Mucosa of rectum (tissue), 2 donors: Measurements from ENCODE around the gene R3HCC1L.
A peak's percentile ranks its signal among the peaks of the same experiment; 100 is the strongest.

Experiments
- H3K27ac ChIP-seq, 2 donors: one replicate each; pipeline ENCODE4 v1.7.0; 2013; ENCODE audit warnings: inconsistent platforms in 2 of 2, low read depth in 2 of 2, low read length in 2 of 2
- H3K27me3 ChIP-seq, 2 donors: one replicate each; pipeline ENCODE4 v1.7.0; 2013; ENCODE audit warnings: low read length in 2 of 2; ENCODE audit not compliant: control insufficient read depth in 2 of 2, insufficient read depth in 2 of 2
- H3K36me3 ChIP-seq, 2 donors: one replicate each; pipeline ENCODE4 v1.7.0; 2013; ENCODE audit warnings: low read length in 2 of 2; ENCODE audit not compliant: control insufficient read depth in 2 of 2, insufficient read depth in 2 of 2
- H3K4me1 ChIP-seq, 2 donors: one replicate each; pipeline ENCODE4 v1.7.0; 2013; ENCODE audit warnings: low read length in 2 of 2, mild to moderate bottlenecking in 1 of 2; ENCODE audit not compliant: control insufficient read depth in 2 of 2, insufficient read depth in 2 of 2
- H3K4me3 ChIP-seq, 2 donors: one replicate each; pipeline ENCODE4 v1.7.0; 2013; ENCODE audit warnings: low read length in 2 of 2
- H3K9ac ChIP-seq, 2 donors: one replicate each; pipeline ENCODE4 v1.7.0; 2013; ENCODE audit warnings: low read length in 2 of 2, low read depth in 1 of 2, mild to moderate bottlenecking in 1 of 2
- H3K9me3 ChIP-seq, 2 donors: one replicate each; pipeline ENCODE4 v1.7.0; 2013; ENCODE audit warnings: low read length in 2 of 2; ENCODE audit not compliant: control insufficient read depth in 2 of 2
- donor health status: healthy.
- donor health status: Normal muscosa, but diverticular disease.

Gene R3HCC1L

GRCh38 chr10:98262571-98262970 lies 128.1 kb downstream of the R3HCC1L start:
- H3K9ac ChIP-seq = no peak overlapping the region
- no peak overlapping the region for H3K27ac ChIP-seq
- no peaks in the 10 kb centered on the region for H3K36me3 ChIP-seq
- H3K9me3 ChIP-seq = no peaks in the 10 kb centered on the region
- no peaks in the 10 kb centered on the region for H3K4me1 ChIP-seq
- no peak overlapping the region for H3K4me3 ChIP-seq
- H3K27me3 ChIP-seq = peaks cover 7 to 12% of the 10 kb centered on the region in 2 donors

GRCh38 chr10:98263088-98263487 lies 128.6 kb downstream of the R3HCC1L start:
- no peaks in the 10 kb centered on the region for H3K4me1 ChIP-seq
- H3K27me3 ChIP-seq = peaks cover 9 to 15% of the 10 kb centered on the region in 2 donors
- no peak overlapping the region for H3K9ac ChIP-seq
- H3K27ac ChIP-seq = no peak overlapping the region
- no peak overlapping the region for H3K4me3 ChIP-seq
- H3K9me3 ChIP-seq = no peaks in the 10 kb centered on the region
- H3K36me3 ChIP-seq = no peaks in the 10 kb centered on the region

GRCh38 chr10:98264378-98265065 lies 130.1 kb downstream of the R3HCC1L start:
- Histone ChIP-seq H3K27me3 (peaks cover 19 to 21% of the 10 kb centered on the region in 2 donors), H3K9ac (no peak overlapping the region), H3K27ac (no peak overlapping the region), H3K4me1 (peaks cover 4 to 5% of the 10 kb centered on the region in 2 donors), H3K36me3 (no peaks in the 10 kb centered on the region), H3K9me3 (no peaks in the 10 kb centered on the region), H3K4me3 (no peak overlapping the region)

- H3K27me3 ChIP-seq = peaks cover 22 to 24% of the 10 kb centered on the region in 2 donors
- H3K9ac ChIP-seq = no peak overlapping the region
- H3K27ac ChIP-seq = no peak overlapping the region
- H3K4me1 ChIP-seq = peaks cover 4 to 5% of the 10 kb centered on the region in 2 donors
- no peak overlapping the region for H3K4me3 ChIP-seq
- no peaks in the 10 kb centered on the region for H3K9me3 ChIP-seq
- H3K36me3 ChIP-seq = no peaks in the 10 kb centered on the region
Observed at GRCh38 chr10:98265403-98266378, 131.2 kb downstream of the R3HCC1L start.

GRCh38 chr10:98266647-98267046 lies 132.2 kb downstream of the R3HCC1L start:
- no peak overlapping the region for H3K4me3 ChIP-seq
- H3K36me3 ChIP-seq = no peaks in the 10 kb centered on the region
- H3K9ac ChIP-seq = no peak overlapping the region
- H3K9me3 ChIP-seq = no peaks in the 10 kb centered on the region
- H3K27me3 ChIP-seq = peaks cover 24% of the 10 kb centered on the region in 2 donors
- H3K27ac ChIP-seq = no peak overlapping the region
- H3K4me1 ChIP-seq = peaks cover 4 to 5% of the 10 kb centered on the region in 2 donors

GRCh38 chr10:98267069-98267893 lies 132.8 kb downstream of the R3HCC1L start:
- H3K27ac ChIP-seq = peak overlapping the region; percentile 19 to 57
- peaks cover 4 to 5% of the 10 kb centered on the region in 2 donors for H3K4me1 ChIP-seq
- H3K27me3 ChIP-seq = peaks cover 24% of the 10 kb centered on the region in 2 donors
- H3K36me3 ChIP-seq = no peaks in the 10 kb centered on the region
- no peaks in the 10 kb centered on the region for H3K9me3 ChIP-seq
- peak overlapping the region; percentile 26 to 28 for H3K4me3 ChIP-seq
- H3K9ac ChIP-seq = peak overlapping the region in 1 of 2 donors; percentile 16

GRCh38 chr10:98267894-98268693 lies 133.6 kb downstream of the R3HCC1L start, which contains the start of gene LOXL4:
LOXL4 (minus strand) TSS chr10:98268194; CDS start chr10:98263019, 5,175 bp downstream.
- no peaks in the 10 kb centered on the region for H3K36me3 ChIP-seq
- no peaks in the 10 kb centered on the region for H3K9me3 ChIP-seq
- H3K4me3 ChIP-seq = peak within 1 kb of the TSS; percentile 40 to 56
- H3K4me1 ChIP-seq = peaks cover 4 to 5% of the 10 kb centered on the region in 2 donors
- peak within 1 kb of the TSS; percentile 19 to 57 for H3K27ac ChIP-seq
- peak within 1 kb of the TSS; percentile 16 to 24 for H3K9ac ChIP-seq
- peaks cover 24% of the 10 kb centered on the region in 2 donors for H3K27me3 ChIP-seq

GRCh38 chr10:98268694-98269431 lies 134.4 kb downstream of the R3HCC1L start:
- Histone ChIP-seq H3K9ac (peak overlapping the region in 1 of 2 donors; percentile 24), H3K27ac (peak overlapping the region in 1 of 2 donors; percentile 23), H3K36me3 (no peaks in the 10 kb centered on the region), H3K9me3 (no peaks in the 10 kb centered on the region), H3K27me3 (peaks cover 24% of the 10 kb centered on the region in 2 donors), H3K4me3 (peak overlapping the region; percentile 40 to 56), H3K4me1 (peaks cover 4 to 5% of the 10 kb centered on the region in 2 donors)
